SK-N-SH treated with all-trans-retinoic acid at 6 μM for 48 hours (cell line): Measurements from ENCODE around the gene GALNT11.
A peak's percentile ranks its signal among the peaks of the same experiment; 100 is the strongest.
"Not testable (repeated sequence)": the region's sequence is repeated elsewhere in the genome, so short reads cannot be mapped to it uniquely, and the experiment has no call there.

ENCODE experiments used
- ATAC-seq: fragments of 200-7000 bp; cut with Tn5 transposase; 3 replicates; pipeline ENCODE4 v1.9.1; 2020; ENCODE audit warnings: mild to moderate bottlenecking, moderate library complexity
- ARNTL ChIP-seq: fragments of 450-650 bp; formaldehyde crosslinking; IDR thresholded peaks from 2 replicates; pipeline ENCODE4 v1.5.0; 2020; ENCODE audit warnings: low read depth, mild to moderate bottlenecking, moderate library complexity, borderline replicate concordance
- BACH2 ChIP-seq: fragments of 250-450 bp; sonication (Bioruptor Pico); IDR thresholded peaks from 2 replicates; pipeline ENCODE4 v1.9.0; 2021; ENCODE audit warnings: mild to moderate bottlenecking, borderline replicate concordance
- CSDC2 ChIP-seq: fragments of 250-450 bp; sonication (Bioruptor Pico); IDR thresholded peaks from 2 replicates; pipeline ENCODE4 v1.5.0; 2020; ENCODE audit warnings: mild to moderate bottlenecking, moderate library complexity
- ESRRG ChIP-seq: fragments of 250-450 bp; sonication (Bioruptor Pico); IDR thresholded peaks from 2 replicates; pipeline ENCODE4 v1.6.1; 2021; ENCODE audit warnings: mild to moderate bottlenecking
- GLIS3 ChIP-seq: fragments of 250-450 bp; sonication (Bioruptor Pico); IDR thresholded peaks from 2 replicates; pipeline ENCODE4 v1.5.0; 2020; ENCODE audit warnings: mild to moderate bottlenecking, moderate library complexity
- ISL1 ChIP-seq: fragments of 250-450 bp; sonication (Bioruptor Pico); IDR thresholded peaks from 2 replicates; pipeline ENCODE4 v2.1.2; 2022; ENCODE audit warnings: mild to moderate bottlenecking, moderate library complexity
- OSR1 ChIP-seq: fragments of 250-450 bp; sonication (Bioruptor Pico); IDR thresholded peaks from 2 replicates; pipeline ENCODE4 v1.8.0; 2022; ENCODE audit warnings: moderate library complexity, mild to moderate bottlenecking, inconsistent platforms
- PPARA ChIP-seq: fragments of 250-450 bp; sonication (Bioruptor Pico); IDR thresholded peaks from 2 replicates; pipeline ENCODE4 v1.5.0; 2020; ENCODE audit warnings: mild to moderate bottlenecking, borderline replicate concordance
- RARB ChIP-seq: fragments of 250-450 bp; sonication (Bioruptor Pico); IDR thresholded peaks from 2 replicates; pipeline ENCODE4 v1.8.0; 2021; ENCODE audit warnings: mild to moderate bottlenecking, moderate library complexity
- SNAI2 ChIP-seq: fragments of 250-450 bp; sonication (Bioruptor Pico); IDR thresholded peaks from 2 replicates; pipeline ENCODE4 v1.5.0; 2020; ENCODE audit warnings: mild to moderate bottlenecking, moderate library complexity
- TCF4 ChIP-seq: fragments of 250-450 bp; sonication (Bioruptor Pico); IDR thresholded peaks from 2 replicates; pipeline ENCODE4 v1.8.0; 2021; ENCODE audit warnings: mild to moderate bottlenecking, moderate library complexity, borderline replicate concordance
- TOX ChIP-seq: fragments of 250-450 bp; sonication (Bioruptor Pico); IDR thresholded peaks from 2 replicates; pipeline ENCODE4 v1.8.0; 2021; ENCODE audit warnings: mild to moderate bottlenecking, moderate library complexity, borderline replicate concordance
- TSHZ2 ChIP-seq: fragments of 250-450 bp; sonication (Bioruptor Pico); IDR thresholded peaks from 2 replicates; pipeline ENCODE4 v1.5.0; 2020; ENCODE audit warnings: mild to moderate bottlenecking, moderate library complexity
- ZC3H10 ChIP-seq: fragments of 250-450 bp; sonication (Bioruptor Pico); IDR thresholded peaks from 2 replicates; pipeline ENCODE4 v1.5.1; 2021; ENCODE audit warnings: mild to moderate bottlenecking, moderate library complexity
- ZFP3 ChIP-seq: fragments of 250-450 bp; sonication (Bioruptor Pico); IDR thresholded peaks from 2 replicates; pipeline ENCODE4 v1.5.0; 2020; ENCODE audit warnings: mild to moderate bottlenecking, moderate library complexity
- ZNF565 ChIP-seq: fragments of 450-650 bp; formaldehyde crosslinking; conservative IDR thresholded peaks from 2 replicates; pipeline ENCODE4 v1.5.0; 2020; ENCODE audit warnings: low read depth, mild to moderate bottlenecking, moderate library complexity
- ZNF70 ChIP-seq: fragments of 450-650 bp; formaldehyde crosslinking; IDR thresholded peaks from 2 replicates; pipeline ENCODE4 v1.5.0; 2020; ENCODE audit warnings: mild to moderate bottlenecking, moderate library complexity
- ZNF8 ChIP-seq: fragments of 450-650 bp; formaldehyde crosslinking; IDR thresholded peaks from 2 replicates; pipeline ENCODE4 v1.5.0; 2020; ENCODE audit warnings: mild to moderate bottlenecking, moderate library complexity
- TF ChIP-seq, protein P1 (sequence below): fragments of 250-450 bp; sonication (Bioruptor Pico); IDR thresholded peaks from 2 replicates; pipeline ENCODE4 v1.5.1; 2021; ENCODE audit warnings: mild to moderate bottlenecking, moderate library complexity
- TF ChIP-seq, protein P2 (sequence below): fragments of 250-450 bp; sonication (Bioruptor Pico); IDR thresholded peaks from 2 replicates; pipeline ENCODE4 v1.8.0; 2020; ENCODE audit warnings: mild to moderate bottlenecking, moderate library complexity, borderline replicate concordance
- TF ChIP-seq, protein P3 (sequence below): fragments of 250-450 bp; sonication (Bioruptor Pico); IDR thresholded peaks from 2 replicates; pipeline ENCODE4 v1.8.0; 2021; ENCODE audit warnings: low read depth, mild to moderate bottlenecking, moderate library complexity, borderline replicate concordance
- TF ChIP-seq, protein P4 (sequence below): fragments of 250-450 bp; sonication (Bioruptor Pico); IDR thresholded peaks from 2 replicates; pipeline ENCODE4 v1.5.1; 2020; ENCODE audit warnings: low read depth, mild to moderate bottlenecking, moderate library complexity

GALNT11 gene

DNA sequence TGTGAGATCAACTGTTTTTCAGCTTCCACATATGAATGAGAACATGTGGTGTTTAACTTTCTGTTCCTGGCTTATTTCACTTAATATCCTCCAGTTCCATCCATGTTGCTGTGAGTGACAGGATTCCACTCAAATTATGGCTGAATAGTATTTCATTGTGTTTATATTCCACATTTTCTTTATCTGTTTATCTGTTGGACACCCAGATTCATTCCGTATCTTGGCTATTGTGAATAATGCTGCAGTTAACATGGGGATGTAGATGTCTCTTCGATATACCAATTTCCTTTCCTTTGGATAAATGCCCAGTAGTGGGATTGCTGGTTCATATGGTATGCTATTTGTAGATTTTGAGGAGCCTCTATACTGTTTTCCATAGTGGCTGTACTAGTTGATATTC lies 47.9 kb downstream of the GALNT11 start (continued):
- 0 out of 2 replicates have a peak, but pooled peaks have one; percentile 10 for TF ChIP-seq ZNF8 (CRISPR knock-in tag)
- no peak for TF ChIP-seq SNAI2 (CRISPR knock-in tag)
- no peak for TF ChIP-seq ZFP3 (CRISPR knock-in tag)
- TF ChIP-seq, all 23 proteins: peak for 4

DNA sequence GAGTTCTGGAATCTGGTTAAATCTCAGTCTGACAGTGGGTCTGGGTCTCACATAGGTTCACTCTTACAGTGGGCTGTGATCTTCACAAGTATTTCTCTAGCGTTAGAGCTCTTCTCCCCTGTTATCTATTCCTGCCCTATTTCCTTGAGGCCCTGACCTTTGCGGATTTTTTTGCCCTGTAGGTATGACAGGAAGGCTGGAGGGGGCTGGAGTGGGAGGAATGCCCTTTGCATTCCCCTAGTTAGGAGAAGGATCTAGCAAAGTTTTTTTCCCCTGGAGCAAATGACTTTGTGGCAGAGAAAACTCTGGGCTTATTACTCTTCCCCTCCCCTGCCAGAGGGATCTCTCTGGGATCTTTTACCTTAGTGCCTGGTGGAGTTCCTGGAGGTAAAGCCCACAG lies 49.2 kb downstream of the GALNT11 start:
- no peak for ATAC-seq
- TF ChIP-seq, protein P1, sequence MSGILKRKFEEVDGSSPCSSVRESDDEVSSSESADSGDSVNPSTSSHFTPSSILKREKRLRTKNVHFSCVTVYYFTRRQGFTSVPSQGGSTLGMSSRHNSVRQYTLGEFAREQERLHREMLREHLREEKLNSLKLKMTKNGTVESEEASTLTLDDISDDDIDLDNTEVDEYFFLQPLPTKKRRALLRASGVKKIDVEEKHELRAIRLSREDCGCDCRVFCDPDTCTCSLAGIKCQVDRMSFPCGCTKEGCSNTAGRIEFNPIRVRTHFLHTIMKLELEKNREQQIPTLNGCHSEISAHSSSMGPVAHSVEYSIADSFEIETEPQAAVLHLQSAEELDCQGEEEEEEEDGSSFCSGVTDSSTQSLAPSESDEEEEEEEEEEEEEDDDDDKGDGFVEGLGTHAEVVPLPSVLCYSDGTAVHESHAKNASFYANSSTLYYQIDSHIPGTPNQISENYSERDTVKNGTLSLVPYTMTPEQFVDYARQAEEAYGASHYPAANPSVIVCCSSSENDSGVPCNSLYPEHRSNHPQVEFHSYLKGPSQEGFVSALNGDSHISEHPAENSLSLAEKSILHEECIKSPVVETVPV (CRISPR knock-in tag): no peak
- no peak for TF ChIP-seq GLIS3 (CRISPR knock-in tag)
- TF ChIP-seq, protein P2, sequence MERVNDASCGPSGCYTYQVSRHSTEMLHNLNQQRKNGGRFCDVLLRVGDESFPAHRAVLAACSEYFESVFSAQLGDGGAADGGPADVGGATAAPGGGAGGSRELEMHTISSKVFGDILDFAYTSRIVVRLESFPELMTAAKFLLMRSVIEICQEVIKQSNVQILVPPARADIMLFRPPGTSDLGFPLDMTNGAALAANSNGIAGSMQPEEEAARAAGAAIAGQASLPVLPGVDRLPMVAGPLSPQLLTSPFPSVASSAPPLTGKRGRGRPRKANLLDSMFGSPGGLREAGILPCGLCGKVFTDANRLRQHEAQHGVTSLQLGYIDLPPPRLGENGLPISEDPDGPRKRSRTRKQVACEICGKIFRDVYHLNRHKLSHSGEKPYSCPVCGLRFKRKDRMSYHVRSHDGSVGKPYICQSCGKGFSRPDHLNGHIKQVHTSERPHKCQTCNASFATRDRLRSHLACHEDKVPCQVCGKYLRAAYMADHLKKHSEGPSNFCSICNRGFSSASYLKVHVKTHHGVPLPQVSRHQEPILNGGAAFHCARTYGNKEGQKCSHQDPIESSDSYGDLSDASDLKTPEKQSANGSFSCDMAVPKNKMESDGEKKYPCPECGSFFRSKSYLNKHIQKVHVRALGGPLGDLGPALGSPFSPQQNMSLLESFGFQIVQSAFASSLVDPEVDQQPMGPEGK (CRISPR knock-in tag): no peak
- TF ChIP-seq TCF4: no peak
- no peak for TF ChIP-seq ARNTL
- no peak for TF ChIP-seq ZC3H10
- TF ChIP-seq BACH2 (CRISPR knock-in tag): no peak
- TF ChIP-seq ZNF70 (CRISPR knock-in tag): no peak
- TF ChIP-seq ZNF565: no peak
- TF ChIP-seq ZFP3 (CRISPR knock-in tag): no peak
- no peak for TF ChIP-seq CSDC2 (CRISPR knock-in tag)
- no peak for TF ChIP-seq TSHZ2 (CRISPR knock-in tag)
- TF ChIP-seq ISL1 (CRISPR knock-in tag): no peak
- TF ChIP-seq PPARA (CRISPR knock-in tag): no peak
- TF ChIP-seq, protein P3, sequence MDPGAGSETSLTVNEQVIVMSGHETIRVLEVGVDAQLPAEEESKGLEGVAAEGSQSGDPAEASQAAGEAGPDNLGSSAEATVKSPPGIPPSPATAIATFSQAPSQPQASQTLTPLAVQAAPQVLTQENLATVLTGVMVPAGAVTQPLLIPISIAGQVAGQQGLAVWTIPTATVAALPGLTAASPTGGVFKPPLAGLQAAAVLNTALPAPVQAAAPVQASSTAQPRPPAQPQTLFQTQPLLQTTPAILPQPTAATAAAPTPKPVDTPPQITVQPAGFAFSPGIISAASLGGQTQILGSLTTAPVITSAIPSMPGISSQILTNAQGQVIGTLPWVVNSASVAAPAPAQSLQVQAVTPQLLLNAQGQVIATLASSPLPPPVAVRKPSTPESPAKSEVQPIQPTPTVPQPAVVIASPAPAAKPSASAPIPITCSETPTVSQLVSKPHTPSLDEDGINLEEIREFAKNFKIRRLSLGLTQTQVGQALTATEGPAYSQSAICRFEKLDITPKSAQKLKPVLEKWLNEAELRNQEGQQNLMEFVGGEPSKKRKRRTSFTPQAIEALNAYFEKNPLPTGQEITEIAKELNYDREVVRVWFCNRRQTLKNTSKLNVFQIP (CRISPR knock-in tag): no peak
- no peak for TF ChIP-seq TOX (CRISPR knock-in tag)
- TF ChIP-seq OSR1 (CRISPR knock-in tag): no peak
- no peak for TF ChIP-seq RARB (CRISPR knock-in tag)
- TF ChIP-seq ESRRG (CRISPR knock-in tag): no peak
- TF ChIP-seq SNAI2 (CRISPR knock-in tag): no peak
- TF ChIP-seq, all 23 proteins: peak for 0

DNA sequence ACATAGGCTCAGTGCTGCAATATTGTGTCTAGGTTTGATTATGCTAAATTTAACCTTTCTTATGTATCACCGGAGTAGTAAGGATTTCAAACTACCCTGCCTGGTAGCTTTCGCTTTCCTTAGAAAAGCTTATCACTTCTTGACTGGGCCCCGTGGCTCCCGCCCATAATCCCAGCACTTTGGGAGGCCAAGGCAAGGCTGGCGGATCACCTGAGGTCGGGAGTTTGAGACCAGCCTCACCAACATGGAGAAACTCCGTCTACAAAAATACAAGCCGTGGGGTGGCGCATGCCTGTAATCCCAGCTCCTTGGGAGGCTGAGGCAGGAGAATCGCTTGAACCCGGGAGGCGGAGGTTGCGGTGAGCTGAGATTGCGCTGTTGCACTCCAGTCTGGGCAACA lies 49.9 kb downstream of the GALNT11 start:
- ATAC-seq: not testable (repeated sequence)

DNA sequence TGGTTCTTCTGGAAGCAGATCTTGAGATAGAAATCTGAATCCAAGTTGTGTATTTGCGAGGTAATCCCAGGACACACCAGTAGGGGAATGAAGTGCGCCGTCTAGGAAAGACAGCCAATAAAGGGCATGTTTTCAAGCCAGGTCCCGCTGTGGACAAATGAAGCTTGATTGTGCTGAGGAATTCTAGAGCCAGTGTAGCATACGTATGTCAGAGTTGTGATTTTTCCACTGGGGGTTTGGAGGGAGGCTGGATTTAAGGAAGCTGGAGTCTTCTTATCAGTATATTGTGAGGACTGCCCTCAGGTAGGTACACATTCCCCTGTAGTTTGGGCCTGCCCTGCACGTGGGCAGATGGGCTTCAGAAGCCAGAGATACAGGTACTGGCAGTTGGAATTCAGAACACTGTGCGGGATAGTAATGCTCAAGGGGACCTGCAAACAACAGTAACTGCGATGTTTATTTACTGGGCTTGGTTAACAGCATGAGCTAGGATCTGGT lies 50.9 kb downstream of the GALNT11 start:
- ATAC-seq: peak; percentile 36; the same call in 2 of the 3 replicates
- TF ChIP-seq, protein P4, sequence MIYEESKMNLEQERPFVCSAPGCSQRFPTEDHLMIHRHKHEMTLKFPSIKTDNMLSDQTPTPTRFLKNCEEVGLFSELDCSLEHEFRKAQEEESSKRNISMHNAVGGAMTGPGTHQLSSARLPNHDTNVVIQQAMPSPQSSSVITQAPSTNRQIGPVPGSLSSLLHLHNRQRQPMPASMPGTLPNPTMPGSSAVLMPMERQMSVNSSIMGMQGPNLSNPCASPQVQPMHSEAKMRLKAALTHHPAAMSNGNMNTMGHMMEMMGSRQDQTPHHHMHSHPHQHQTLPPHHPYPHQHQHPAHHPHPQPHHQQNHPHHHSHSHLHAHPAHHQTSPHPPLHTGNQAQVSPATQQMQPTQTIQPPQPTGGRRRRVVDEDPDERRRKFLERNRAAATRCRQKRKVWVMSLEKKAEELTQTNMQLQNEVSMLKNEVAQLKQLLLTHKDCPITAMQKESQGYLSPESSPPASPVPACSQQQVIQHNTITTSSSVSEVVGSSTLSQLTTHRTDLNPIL (CRISPR knock-in tag): no peak
- TF ChIP-seq GLIS3 (CRISPR knock-in tag): no peak
- no peak for TF ChIP-seq ZNF70 (CRISPR knock-in tag)
- TF ChIP-seq, protein P3 (CRISPR knock-in tag): no peak
- TF ChIP-seq ARNTL: no peak
- TF ChIP-seq TOX (CRISPR knock-in tag): no peak
- no peak for TF ChIP-seq SNAI2 (CRISPR knock-in tag)
- no peak for TF ChIP-seq ESRRG (CRISPR knock-in tag)
- TF ChIP-seq, protein P2 (CRISPR knock-in tag): no peak
- TF ChIP-seq BACH2 (CRISPR knock-in tag): no peak
- no peak for TF ChIP-seq ZFP3 (CRISPR knock-in tag)
- TF ChIP-seq ISL1 (CRISPR knock-in tag): no peak
- TF ChIP-seq PPARA (CRISPR knock-in tag): no peak
